ENCODE results near the gene IL22RA2. TPM values are rescaled to one million over a fixed set of nuclear protein-coding genes. Genes with fewer than 3 reads are reported as not detected.

Gene IL22RA2
- polyA plus RNA-seq, 3 donors, result not detected

DNA sequence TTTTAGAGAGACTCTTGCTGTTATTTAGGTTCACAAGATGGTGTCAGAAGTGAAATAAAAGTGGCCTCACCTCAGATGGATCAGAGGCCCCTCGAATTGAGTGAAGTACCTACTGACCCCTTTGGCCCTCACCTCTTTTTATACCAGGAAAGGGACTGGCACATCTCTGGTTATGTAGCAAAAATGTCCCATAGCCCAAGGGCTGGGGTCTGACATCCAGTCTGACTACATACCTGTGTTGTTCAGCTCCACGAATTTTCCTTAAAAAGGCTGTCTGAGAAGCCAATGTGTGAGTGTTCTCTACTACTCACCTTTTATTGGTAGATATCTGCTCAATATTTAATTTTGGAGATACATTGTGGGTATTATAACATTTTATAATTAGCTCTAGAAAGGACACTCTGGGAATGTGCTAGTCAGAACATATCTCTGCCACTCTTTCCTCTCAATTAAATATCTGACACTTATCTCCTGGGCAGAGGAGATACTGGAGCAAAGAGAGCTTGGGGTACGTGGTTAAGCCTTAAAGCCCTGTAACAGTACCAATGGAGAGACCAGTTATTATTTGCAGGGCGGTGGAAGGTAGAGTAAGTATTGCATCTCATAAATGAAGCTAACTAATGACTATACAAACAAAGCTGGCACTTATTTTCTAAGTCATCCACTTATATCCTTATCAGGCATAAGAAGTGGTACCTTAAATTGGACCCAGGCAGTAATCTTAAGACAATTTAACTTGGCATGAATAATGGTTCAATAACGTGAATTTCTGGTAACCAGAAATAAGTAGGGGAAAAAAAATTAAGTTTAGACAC, 20.0 kb upstream of the IL22RA2 start:
- no peak overlapping the region for H3K4me3 Mint-ChIP-seq
- Histone ChIP-seq H3K9ac (ENCODE audit: insufficient read depth, low read length, poor library complexity, severe bottlenecking) (no peak overlapping the region), H2AFZ (ENCODE audit: insufficient read depth, low read depth, low read length, poor library complexity, severe bottlenecking) (no peak overlapping the region), H3K27me3 (ENCODE audit: control insufficient read depth in 2 of 2, insufficient read depth in 2 of 2, low read length in 2 of 2) (no peaks in the 10 kb centered on the region), H3K36me3 (replicated peaks in 1 of 2; ENCODE audit: control insufficient read depth in 1 of 2, insufficient read depth in 2 of 2, low read length in 2 of 2) (peaks cover 20 to 22% of the 10 kb centered on the region in 2 donors), H3K4me1 (ENCODE audit: control insufficient read depth in 1 of 2, insufficient read depth in 2 of 2, low read length in 2 of 2) (no peaks in the 10 kb centered on the region), H4K20me1 (ENCODE audit: insufficient read depth, low read length) (peaks cover 29% of the 10 kb centered on the region), H3K9me3 (replicated peaks in 1 of 2; ENCODE audit: control insufficient read depth in 1 of 2, insufficient read depth in 1 of 2, low read length in 2 of 2) (peaks cover 8 to 13% of the 10 kb centered on the region in 2 donors), H3K79me2 (ENCODE audit: insufficient read depth, low read length) (no peaks in the 10 kb centered on the region), H3K4me2 (replicated peaks; ENCODE audit: extremely low read depth, low read length, poor library complexity, severe bottlenecking) (no peak overlapping the region), H3K4me3 (replicated peaks in 1 of 3; ENCODE audit: low read depth in 2 of 3, low read length in 3 of 3) (no peak overlapping the region), H3K27ac (ENCODE audit: low read depth in 1 of 2, low read length in 2 of 2) (no peak overlapping the region)
- peaks cover 2 to 5% (median 2%) of the 10 kb centered on the region in 3 donors for H3K27me3 Mint-ChIP-seq (ENCODE audit: low read depth in 3 of 3)
- peaks cover 8 to 21% (median 11%) of the 10 kb centered on the region in 7 donors for H3K9me3 Mint-ChIP-seq
- H3K36me3 Mint-ChIP-seq, result peaks cover 17 to 19% of the 10 kb centered on the region in 2 donors
- intact Hi-C loops (cut with micrococcal nuclease), result no loop called here
- TF ChIP-seq, protein P1, sequence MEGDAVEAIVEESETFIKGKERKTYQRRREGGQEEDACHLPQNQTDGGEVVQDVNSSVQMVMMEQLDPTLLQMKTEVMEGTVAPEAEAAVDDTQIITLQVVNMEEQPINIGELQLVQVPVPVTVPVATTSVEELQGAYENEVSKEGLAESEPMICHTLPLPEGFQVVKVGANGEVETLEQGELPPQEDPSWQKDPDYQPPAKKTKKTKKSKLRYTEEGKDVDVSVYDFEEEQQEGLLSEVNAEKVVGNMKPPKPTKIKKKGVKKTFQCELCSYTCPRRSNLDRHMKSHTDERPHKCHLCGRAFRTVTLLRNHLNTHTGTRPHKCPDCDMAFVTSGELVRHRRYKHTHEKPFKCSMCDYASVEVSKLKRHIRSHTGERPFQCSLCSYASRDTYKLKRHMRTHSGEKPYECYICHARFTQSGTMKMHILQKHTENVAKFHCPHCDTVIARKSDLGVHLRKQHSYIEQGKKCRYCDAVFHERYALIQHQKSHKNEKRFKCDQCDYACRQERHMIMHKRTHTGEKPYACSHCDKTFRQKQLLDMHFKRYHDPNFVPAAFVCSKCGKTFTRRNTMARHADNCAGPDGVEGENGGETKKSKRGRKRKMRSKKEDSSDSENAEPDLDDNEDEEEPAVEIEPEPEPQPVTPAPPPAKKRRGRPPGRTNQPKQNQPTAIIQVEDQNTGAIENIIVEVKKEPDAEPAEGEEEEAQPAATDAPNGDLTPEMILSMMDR (IDR thresholded peaks at IDR 0.05), result no peak
- no peak overlapping the region for H3K27ac Mint-ChIP-seq
- DNase-seq, result no peak
- peaks cover 5% of the 10 kb centered on the region for H3K4me1 Mint-ChIP-seq
- WGBS (ENCODE audit: insufficient coverage), result 80% methylated on average over 1 of the region's 5 CpGs

DNA sequence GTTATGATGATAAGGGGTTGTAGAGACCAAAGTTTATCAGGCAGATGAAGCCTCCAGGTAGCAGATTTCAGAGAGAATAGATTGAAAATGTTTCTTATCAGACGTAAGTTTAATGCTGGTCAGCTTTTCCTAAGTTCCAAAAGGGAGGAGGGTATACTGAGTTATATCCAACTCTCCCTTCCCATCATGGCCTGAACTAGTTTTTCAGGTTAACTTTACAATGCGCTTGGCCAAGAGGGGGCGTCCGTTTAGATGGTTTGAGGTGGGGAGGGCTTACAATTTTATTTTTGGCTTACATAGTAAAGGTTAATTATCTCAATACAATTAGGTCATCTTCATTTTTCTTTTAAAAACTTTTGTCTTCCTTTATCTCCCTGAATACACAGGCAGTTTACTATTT, 19.4 kb upstream of the IL22RA2 start:
- Mint-ChIP-seq H3K4me3 (no peak overlapping the region), H3K27ac (no peak overlapping the region), H3K36me3 (peaks cover 11 to 13% of the 10 kb centered on the region in 2 donors), H3K27me3 (ENCODE audit: low read depth in 3 of 3) (peaks cover 2 to 5% (median 2%) of the 10 kb centered on the region in 3 donors), H3K4me1 (peaks cover 5% of the 10 kb centered on the region), H3K9me3 (peaks cover 8 to 22% (median 14%) of the 10 kb centered on the region in 7 donors)
- Histone ChIP-seq H3K36me3 (replicated peaks in 1 of 2; ENCODE audit: control insufficient read depth in 1 of 2, insufficient read depth in 2 of 2, low read length in 2 of 2) (peaks cover 14 to 16% of the 10 kb centered on the region in 2 donors), H3K4me1 (ENCODE audit: control insufficient read depth in 1 of 2, insufficient read depth in 2 of 2, low read length in 2 of 2) (no peaks in the 10 kb centered on the region), H3K79me2 (ENCODE audit: insufficient read depth, low read length) (no peaks in the 10 kb centered on the region), H2AFZ (ENCODE audit: insufficient read depth, low read depth, low read length, poor library complexity, severe bottlenecking) (no peak overlapping the region), H3K9ac (ENCODE audit: insufficient read depth, low read length, poor library complexity, severe bottlenecking) (no peak overlapping the region), H3K4me2 (replicated peaks; ENCODE audit: extremely low read depth, low read length, poor library complexity, severe bottlenecking) (no peak overlapping the region), H3K4me3 (replicated peaks in 1 of 3; ENCODE audit: low read depth in 2 of 3, low read length in 3 of 3) (no peak overlapping the region), H3K27ac (ENCODE audit: low read depth in 1 of 2, low read length in 2 of 2) (no peak overlapping the region), H4K20me1 (ENCODE audit: insufficient read depth, low read length) (peaks cover 23% of the 10 kb centered on the region), H3K9me3 (replicated peaks in 1 of 2; ENCODE audit: control insufficient read depth in 1 of 2, insufficient read depth in 1 of 2, low read length in 2 of 2) (peaks cover 9 to 19% of the 10 kb centered on the region in 2 donors), H3K27me3 (ENCODE audit: control insufficient read depth in 2 of 2, insufficient read depth in 2 of 2, low read length in 2 of 2) (no peaks in the 10 kb centered on the region)
- intact Hi-C loops (cut with micrococcal nuclease), result no loop called here
- no peak for DNase-seq
- WGBS (ENCODE audit: insufficient coverage), result no CpG with 5 or more reads among the region's 4 CpGs
- TF ChIP-seq, protein P1 (IDR thresholded peaks at IDR 0.05), result no peak

Measured in CD14-positive monocyte (primary cell).